GM18873 (cell line): ENCODE data around the gene FDX1.
A peak's percentile ranks its signal among the peaks of the same experiment; 100 is the strongest.

Experiments used
- ATAC-seq: cut with Tn5 transposase; IDR thresholded peaks from one replicate; pipeline ENCODE4 v1.9.1; 2021; ENCODE audit warnings: mild to moderate bottlenecking, moderate library complexity, moderate number of reproducible peaks; ENCODE audit not compliant: unreplicated experiment, low FRiP score

FDX1 gene

GRCh38 chr11:110455718-110456117 is 26.0 kb downstream of the FDX1 start:
- ATAC-seq: peak; percentile 53

- no peak for ATAC-seq
Observed at GRCh38 chr11:110463153-110463552, 33.4 kb downstream of the FDX1 start.

GRCh38 chr11:110465231-110465630 is 35.5 kb downstream of the FDX1 start:
- no peak for ATAC-seq

- ATAC-seq: no peak
Observed at GRCh38 chr11:110467556-110467955, 37.8 kb downstream of the FDX1 start.

- no peak for ATAC-seq
Observed at GRCh38 chr11:110468121-110468520, 38.4 kb downstream of the FDX1 start.

GRCh38 chr11:110469127-110469526 is 39.4 kb downstream of the FDX1 start:
- ATAC-seq: no peak

- ATAC-seq: no peak
Observed at GRCh38 chr11:110470716-110471115, 41.0 kb downstream of the FDX1 start.

- no peak for ATAC-seq
Observed at GRCh38 chr11:110471371-110471770, 41.6 kb downstream of the FDX1 start.

- no peak for ATAC-seq
Observed at GRCh38 chr11:110472858-110473257, 43.1 kb downstream of the FDX1 start.

- no peak for ATAC-seq
Observed at GRCh38 chr11:110473706-110474105, 44.0 kb downstream of the FDX1 start.

- no peak for ATAC-seq
Observed at GRCh38 chr11:110474578-110474977, 44.8 kb downstream of the FDX1 start.

GRCh38 chr11:110475671-110476070 is 45.9 kb downstream of the FDX1 start:
- ATAC-seq: no peak

- ATAC-seq: no peak
Observed at GRCh38 chr11:110478410-110478809, 48.7 kb downstream of the FDX1 start.

GRCh38 chr11:110479108-110480101 is 49.7 kb downstream of the FDX1 start:
- ATAC-seq: no peak

- ATAC-seq: no peak
Observed at GRCh38 chr11:110481523-110481922, 51.8 kb downstream of the FDX1 start.

- no peak for ATAC-seq
Observed at GRCh38 chr11:110486156-110486555, 56.4 kb downstream of the FDX1 start.

GRCh38 chr11:110488446-110488845 is 58.7 kb downstream of the FDX1 start:
- no peak for ATAC-seq

- no peak for ATAC-seq
Observed at GRCh38 chr11:110490886-110491285, 61.1 kb downstream of the FDX1 start.

- ATAC-seq: no peak
Observed at GRCh38 chr11:110491577-110492320, 62.0 kb downstream of the FDX1 start.

GRCh38 chr11:110492321-110492685 is 62.6 kb downstream of the FDX1 start:
- ATAC-seq: no peak

- ATAC-seq: no peak
Observed at GRCh38 chr11:110493346-110493745, 63.6 kb downstream of the FDX1 start.
